Renal cortical epithelial cell (primary cell): Measurements from ENCODE around the gene COPE. TPM values are rescaled to one million over a fixed set of nuclear protein-coding genes. Genes with fewer than 3 reads are reported as not detected.
A peak's percentile ranks its signal among the peaks of the same experiment; 100 is the strongest.

ENCODE experiments used
- DNase-seq: peaks from one replicate; pipeline ENCODE4 v3.0.0-alpha.2; 2011; ENCODE audit warnings: low read depth
- total RNA-seq: library from RNA; depleted of rRNA; stranded (reverse); fragments of >200 nt; gene quantifications from 2 replicates; pipeline ENCODE4 v1.2.3, GENCODE V29; 2014

COPE gene
- total RNA-seq, result 148 and 224 TPM in 2 replicates

DNA sequence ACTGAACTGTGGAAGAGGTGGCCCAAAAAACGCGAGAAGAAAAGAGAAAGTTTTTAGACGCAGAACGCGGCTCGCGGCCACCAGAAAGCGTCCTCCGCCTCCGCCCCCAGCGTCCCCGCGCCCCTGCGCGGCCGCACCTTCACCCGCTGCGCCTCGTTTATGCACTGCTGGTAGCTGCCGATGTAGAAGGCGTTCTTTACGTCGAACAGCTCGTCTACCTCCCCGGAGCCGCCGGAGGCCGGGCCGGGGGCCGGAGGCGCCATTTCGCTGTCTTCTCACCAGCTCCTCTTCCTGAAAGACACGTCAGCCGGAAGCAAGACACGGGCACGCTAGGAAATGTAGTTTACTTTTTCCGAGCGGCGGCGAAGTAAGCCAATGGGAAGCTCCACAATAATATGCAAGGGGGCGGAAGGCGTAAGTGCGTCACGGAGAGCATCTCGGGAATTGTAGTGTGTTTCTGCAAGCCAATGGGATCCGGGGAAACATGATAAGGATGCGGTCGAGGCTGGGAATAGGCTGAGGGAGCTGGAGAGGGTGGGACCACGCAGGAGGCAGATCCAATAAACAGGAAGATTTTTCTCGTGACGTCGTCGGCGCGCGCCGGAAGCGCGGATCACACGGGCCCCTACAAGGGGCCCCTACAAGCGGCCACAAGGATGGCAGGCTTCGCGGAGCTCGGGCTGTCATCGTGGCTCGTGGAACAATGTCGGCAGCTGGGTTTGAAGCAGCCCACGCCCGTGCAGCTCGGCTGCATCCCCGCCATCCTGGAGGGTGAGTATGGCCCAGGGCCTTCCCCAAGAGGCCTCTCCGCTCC, at the start of gene COPE, which contains the start of gene DDX49:
TSS of gene COPE (minus strand) at position 302 of the 814 bp plus-strand sequence. CDS start at position 263, 39 bp downstream.
TSS of gene DDX49 (plus strand) at position 630 of the 814 bp plus-strand sequence. CDS start at position 657, 27 bp downstream.
- peak; percentile 100 for DNase-seq

DNA sequence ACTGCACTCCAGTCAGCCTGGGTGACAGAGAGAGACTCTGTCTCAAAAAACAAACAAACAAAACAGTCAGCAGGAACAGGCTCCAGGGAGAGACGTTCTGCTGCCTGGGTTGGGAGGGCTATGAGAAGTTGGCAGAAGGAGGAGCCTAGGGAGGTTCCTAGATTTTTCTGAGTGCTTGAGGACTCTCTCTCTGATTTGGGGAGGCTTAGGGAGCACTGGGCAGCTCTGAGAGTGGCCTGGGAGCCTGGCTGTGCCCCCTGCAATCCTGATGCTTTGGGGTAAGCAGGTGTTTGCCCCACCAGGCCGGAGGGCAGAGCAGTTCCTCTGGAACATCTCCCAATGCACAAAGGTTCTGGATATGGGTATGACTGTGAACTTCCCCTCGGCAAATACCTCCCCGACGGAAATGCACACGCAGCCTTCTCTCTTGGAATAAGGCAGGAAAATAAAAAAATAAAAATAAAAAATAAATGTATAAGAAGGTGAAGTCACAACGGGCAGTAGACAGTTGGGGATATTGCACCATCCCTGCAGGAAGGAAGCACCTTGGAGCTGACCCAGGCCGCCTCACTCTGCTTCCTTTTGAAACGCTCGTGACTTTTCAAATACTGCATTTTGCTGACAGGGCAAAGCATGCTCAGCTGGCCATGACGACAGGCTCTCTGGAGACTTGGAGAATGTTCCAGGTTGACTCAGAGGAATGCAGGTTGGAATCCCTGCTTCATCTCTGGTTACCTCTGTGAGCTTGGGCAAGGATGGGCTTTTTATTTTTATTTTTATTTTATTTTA, 48.4 kb upstream of the COPE start:
- peak; percentile 94 for DNase-seq

- DNase-seq, result no peak
These were observed 47.1 kb upstream of the COPE start for GRCh38 chr19:18966307-18966706.

- DNase-seq, result no peak
These were observed 44.9 kb upstream of the COPE start for GRCh38 chr19:18964121-18964520.

- DNase-seq, result no peak
These were observed 42.8 kb upstream of the COPE start for GRCh38 chr19:18961767-18962620.

- DNase-seq, result no peak
These were observed 41.2 kb upstream of the COPE start for GRCh38 chr19:18960370-18960769.

DNA sequence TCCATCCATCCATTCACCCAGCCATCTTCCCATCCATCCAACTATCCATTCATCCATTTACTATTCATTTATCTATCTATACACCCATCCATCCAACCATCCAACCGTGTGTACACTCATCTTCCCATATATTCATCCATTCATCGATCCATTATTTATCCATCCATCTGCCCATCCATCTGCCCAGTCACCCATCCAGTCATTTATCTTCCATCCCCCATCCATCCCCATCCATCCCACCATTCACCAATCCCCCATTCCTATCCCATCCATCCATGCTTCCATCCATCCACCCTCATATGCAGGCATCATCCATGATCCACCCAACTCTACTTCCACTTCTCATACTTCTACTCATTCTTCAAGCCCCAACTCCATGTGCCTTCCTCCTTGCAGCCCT, 35.9 kb upstream of the COPE start:
- DNase-seq, result no peak

DNA sequence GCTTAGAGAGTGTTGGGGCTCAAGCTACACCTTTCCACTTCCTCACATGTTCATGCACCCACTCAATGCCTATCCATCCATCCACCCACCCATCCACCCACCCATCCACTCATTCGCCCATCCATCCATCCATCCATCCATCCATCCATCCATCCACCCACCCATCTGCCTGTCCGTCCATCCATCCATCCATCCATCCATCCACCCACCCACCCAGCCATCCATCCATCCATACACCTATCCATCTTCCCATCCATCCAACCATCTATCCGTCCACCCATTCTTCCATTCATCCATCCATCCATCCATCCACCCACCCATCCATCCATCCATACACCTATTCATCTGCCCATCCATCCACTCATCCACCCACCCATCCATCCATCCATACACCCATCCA, 34.9 kb upstream of the COPE start:
- DNase-seq, result no peak

- peak; percentile 27 for DNase-seq
These were observed 33.3 kb upstream of the COPE start for GRCh38 chr19:18952364-18953003.

- peak; percentile 88 for DNase-seq
These were observed 32.6 kb upstream of the COPE start for GRCh38 chr19:18951721-18952281.

- no peak for DNase-seq
These were observed 30.7 kb upstream of the COPE start for GRCh38 chr19:18949858-18950257.

GRCh38 chr19:18948976-18949356, 29.8 kb upstream of the COPE start:
- DNase-seq, result no peak

DNA sequence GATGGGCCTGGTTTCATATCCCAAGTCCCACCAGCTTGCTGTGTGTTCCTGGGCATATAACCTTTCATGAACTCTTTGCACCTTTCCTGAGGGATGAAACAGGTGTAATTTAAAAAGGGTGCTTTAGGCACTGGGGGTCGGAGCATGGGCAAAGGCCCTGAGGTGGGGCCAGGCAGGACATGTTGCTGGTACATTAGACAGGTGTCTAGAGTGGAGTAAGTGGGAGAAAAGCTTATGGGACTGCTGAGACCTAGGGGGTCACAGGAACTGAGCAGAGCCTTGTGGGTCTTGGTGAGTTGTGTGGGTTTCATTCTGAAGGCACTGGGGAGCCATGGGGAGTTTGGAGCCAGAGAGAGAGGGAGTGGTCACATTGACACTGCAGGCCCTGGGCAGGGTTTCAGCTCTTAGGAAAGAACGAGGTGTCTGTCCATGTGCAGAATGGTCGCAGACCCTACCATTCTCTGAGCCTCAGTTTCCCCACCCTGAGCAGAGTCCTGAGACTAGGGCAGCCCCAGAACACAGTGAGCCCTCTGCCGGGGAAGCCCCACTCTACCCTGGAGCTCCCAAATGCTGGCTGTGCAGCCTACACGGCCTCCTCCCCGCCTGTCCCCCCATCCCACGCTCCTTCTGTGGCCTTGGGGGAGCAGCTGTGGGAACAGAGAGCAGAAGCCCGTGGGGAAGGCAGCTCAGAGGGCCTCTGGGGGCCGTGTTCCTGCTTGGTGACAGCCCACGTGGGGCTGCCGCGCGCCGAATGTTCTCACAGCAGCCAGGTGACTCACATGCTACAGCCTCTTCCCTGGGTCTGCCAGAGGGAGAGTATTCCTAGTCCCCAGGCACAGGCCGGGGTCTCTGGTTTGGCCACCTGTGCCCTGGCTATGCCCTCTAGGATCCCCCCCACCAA, 29.1 kb upstream of the COPE start:
- no peak for DNase-seq

- no peak for DNase-seq
These were observed 27.7 kb upstream of the COPE start for GRCh38 chr19:18946918-18947317.

DNA sequence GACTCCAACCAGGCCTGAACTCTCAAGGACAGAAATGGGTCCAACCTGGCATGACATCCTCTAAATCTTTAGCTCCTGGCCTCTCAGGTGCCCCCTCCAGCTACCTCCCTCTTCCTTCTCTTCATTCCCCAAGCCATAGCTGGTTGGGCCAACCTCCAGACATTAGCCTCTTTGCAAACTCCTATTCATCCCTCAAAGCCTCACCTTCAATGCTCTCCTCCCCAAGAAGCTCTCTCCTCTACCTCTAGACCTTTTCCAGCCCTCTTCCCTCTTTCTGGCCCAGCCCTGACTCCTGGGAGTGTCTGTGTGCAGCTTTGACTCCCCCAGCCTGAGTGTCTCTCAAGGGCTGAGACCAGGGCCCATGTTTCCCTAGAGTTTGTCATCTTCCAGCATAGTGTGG, 27.1 kb upstream of the COPE start:
- no peak for DNase-seq

GRCh38 chr19:18945297-18945696, 26.1 kb upstream of the COPE start:
- DNase-seq, result no peak

- DNase-seq, result no peak
These were observed 24.3 kb upstream of the COPE start for GRCh38 chr19:18943465-18943864.

DNA sequence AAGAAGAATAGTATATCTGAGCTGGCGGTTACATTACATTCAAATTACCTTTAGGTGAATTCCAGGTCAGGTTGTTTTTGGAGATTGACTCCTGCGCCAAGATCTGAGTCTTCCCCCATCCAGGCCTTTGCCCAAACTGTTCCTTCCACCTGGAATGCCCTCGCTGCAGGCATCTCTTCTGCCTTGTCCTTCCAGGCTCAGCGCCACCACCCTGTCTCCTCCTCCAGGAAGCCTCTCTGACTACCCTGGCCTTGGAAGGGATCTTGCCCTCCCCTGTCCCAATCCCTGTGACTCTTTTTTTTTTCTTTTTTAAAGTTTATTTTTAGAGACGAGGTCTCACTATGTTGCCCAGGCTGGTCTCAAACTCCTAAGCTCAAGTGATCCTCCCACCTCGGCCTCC, 23.5 kb upstream of the COPE start:
- no peak for DNase-seq

- no peak for DNase-seq
These were observed 22.6 kb upstream of the COPE start for GRCh38 chr19:18941628-18942354.
